H1 (cell line): ENCODE measurements around the gene ASCC1. TPM values are rescaled to one million over a fixed set of nuclear protein-coding genes. Genes with fewer than 3 reads are reported as not detected.
A peak's percentile ranks its signal among the peaks of the same experiment; 100 is the strongest.

Source experiments
- RAD21 ChIP-seq, 2 experiments: IDR thresholded peaks in 1 of 2; conservative IDR thresholded peaks in 1 of 2; 2 replicates each; pipeline ENCODE4 v1.6.1; 2011; ENCODE audit warnings: low read depth in 2 of 2, low read length in 2 of 2, improper control_type of control experiment in 1 of 2, inconsistent platforms in 1 of 2, mild to moderate bottlenecking in 1 of 2, moderate library complexity in 1 of 2
- SIRT6 ChIP-seq: IDR thresholded peaks from one replicate; pipeline ENCODE4 v1.7.1; 2012; ENCODE audit warnings: low read length, inconsistent platforms
- polyA plus RNA-seq, 7 experiments: library from polyadenylated mRNA; depleted of rRNA in 3 of 7; stranded (reverse) in 5 of 7; unstranded in 2 of 7; fragments of >200 nt in 5 of 7; fragments of 200-250 nt in 2 of 7; gene quantifications; 1 replicate in 5 of 7; 2 replicates in 1 of 7; 4 replicates in 1 of 7; pipeline versions ENCODE4 v1.2.1 to v1.2.3, GENCODE V29; 2011 to 2013; ENCODE audit warnings: missing spikeins in 2 of 7, mixed read lengths in 2 of 7
- small RNA-seq: library from polyadenylated mRNA; stranded (forward); fragments of <200 nt; extraction: miRNeasy Mini kit (QIAGEN cat#:217004); gene quantifications from one replicate; pipeline ENCODE3, GENCODE V24; 2013; ENCODE audit not compliant: insufficient read depth
- total RNA-seq: library from RNA; stranded (reverse); fragmentation: NEBNext Ultra II Directional; extraction: Animal tissue kit (Norgen Biotek cat#: 25700); gene quantifications from 2 replicates; pipeline ENCODE4 v1.2.1, GENCODE V29; 2021

Gene ASCC1
- total and polyA plus RNA-seq, 2 of the 8 experiments (the other 6 are each of a cell fraction or from before 2014, with no cell fraction given), result 25.6 to 35.8 TPM

GRCh38 chr10:72048450-72049124 lies 167.5 kb downstream of the ASCC1 start (continued):
- TF ChIP-seq RAD21 (IDR thresholded peaks at IDR 0.05 in 1 of 2, conservative IDR thresholded peaks at IDR 0.05 in 1 of 2; ENCODE audit: low read depth in 2 of 2, low read length in 2 of 2) (peak; percentile 97 to 98), SIRT6 (no peak)

Small RNA genes lying within 50 kb of the gene (small RNA-seq; reads per million reads assigned to genes)
- gene RF00019, result not detected
- not detected for gene RF00340

Other genes starting within 250 kb of the ASCC1 start
- 1.6 and 1.9 TPM in 2 replicates for gene SPOCK2, start 127.7 kb downstream of the ASCC1 start, total RNA-seq
- 1.5 and 2.6 TPM in 2 replicates for gene SPOCK2, start 127.7 kb downstream of the ASCC1 start, polyA plus RNA-seq (2011; rRNA removed)
- 56.2 and 57.4 TPM in 2 replicates for gene ANAPC16, start 264 bp downstream of the ASCC1 start, total RNA-seq
- 33.6 and 53.1 TPM in 2 replicates for gene ANAPC16, start 264 bp downstream of the ASCC1 start, polyA plus RNA-seq (2011; rRNA removed)
- 42.1 and 47.4 TPM in 2 replicates for gene DDIT4, start 57.6 kb upstream of the ASCC1 start, total RNA-seq
- 108 and 187 TPM in 2 replicates for gene DDIT4, start 57.6 kb upstream of the ASCC1 start, polyA plus RNA-seq (2011; rRNA removed)
- 19.6 and 20.5 TPM in 2 replicates for gene DNAJB12, start 138.6 kb upstream of the ASCC1 start, total RNA-seq
- 10.8 and 16.0 TPM in 2 replicates for gene DNAJB12, start 138.6 kb upstream of the ASCC1 start, polyA plus RNA-seq (2011; rRNA removed)